SK-N-MC (cell line): ENCODE results near the gene MCM7.

ENCODE experiments used
- EZH2 ChIP-seq: fragments of 200-600 bp; sonication (generic); IDR thresholded peaks from one replicate; pipeline ENCODE4 v1.6.1; 2017; ENCODE audit warnings: antibody characterized with exemption
- FOXP2 ChIP-seq: optimal IDR thresholded peaks from 2 replicates; pipeline ENCODE3; 2011; ENCODE audit warnings: mild to moderate bottlenecking, moderate library complexity; ENCODE audit not compliant: insufficient read depth; ENCODE audit errors: extremely low read length, control extremely low read depth
- POLR2AphosphoS5 ChIP-seq: IDR thresholded peaks from 2 replicates; pipeline ENCODE4 v1.6.1; 2012; ENCODE audit warnings: mild to moderate bottlenecking, low read depth, low read length, borderline replicate concordance

DNA sequence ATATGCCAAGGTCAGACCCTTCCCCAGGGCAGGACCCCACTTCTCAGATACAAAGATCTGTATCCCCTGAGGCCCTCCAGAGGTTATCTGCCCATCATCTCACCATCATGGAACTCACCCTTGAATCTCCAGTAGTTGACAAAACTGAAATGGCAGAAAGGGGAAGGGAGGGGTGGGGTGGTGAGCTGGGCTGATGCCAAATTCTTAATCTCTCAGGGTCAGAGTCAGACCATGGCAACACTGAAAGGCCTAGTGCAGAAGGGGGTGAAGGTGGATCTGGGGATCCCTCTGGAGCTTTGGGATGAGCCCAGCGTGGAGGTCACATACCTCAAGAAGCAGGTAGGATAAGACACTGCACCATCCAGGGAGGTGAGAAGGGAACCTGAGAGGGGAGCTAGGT lies 21.4 kb upstream of the MCM7 start:
- TF ChIP-seq POLR2AphosphoS5 (no peak), EZH2 (no peak), FOXP2 (no peak)
